GM12891 (cell line): ENCODE measurements around the gene DTX3L.

Experiments
- DNase-seq: peaks from one replicate; pipeline ENCODE4 v3.0.0; 2011; ENCODE audit warnings: low spot score; ENCODE audit not compliant: insufficient read length
- FAIRE-seq: peaks from 2 replicates; lab custom pipeline; 2011; peaks lifted over from hg19 to GRCh38; lab: Jason Lieb, UNC
- PAX5 ChIP-seq: IDR thresholded peaks from 2 replicates; pipeline ENCODE4 v1.6.1; 2011; ENCODE audit warnings: low read length, moderate library complexity, mild to moderate bottlenecking; ENCODE audit not compliant: insufficient read depth, severe bottlenecking
- POLR2A ChIP-seq: IDR thresholded peaks from 2 replicates; pipeline ENCODE4 v1.6.1; 2011; ENCODE audit warnings: low read depth, low read length, control low read depth
- POLR2AphosphoS5 ChIP-seq: IDR thresholded peaks from 2 replicates; pipeline ENCODE4 v1.6.1; 2011; ENCODE audit warnings: low read depth, low read length, control low read depth
- POU2F2 ChIP-seq: IDR thresholded peaks from 2 replicates; pipeline ENCODE4 v1.6.1; 2011; ENCODE audit warnings: low read depth, mild to moderate bottlenecking, control low read depth, low read length, moderate library complexity
- SPI1 ChIP-seq: IDR thresholded peaks from 2 replicates; pipeline ENCODE4 v1.6.1; 2011; ENCODE audit warnings: low read depth, low read length, control low read depth
- TAF1 ChIP-seq: IDR thresholded peaks from 2 replicates; pipeline ENCODE4 v1.6.1; 2011; ENCODE audit warnings: low read depth, low read length, control low read depth

Gene DTX3L

DNA sequence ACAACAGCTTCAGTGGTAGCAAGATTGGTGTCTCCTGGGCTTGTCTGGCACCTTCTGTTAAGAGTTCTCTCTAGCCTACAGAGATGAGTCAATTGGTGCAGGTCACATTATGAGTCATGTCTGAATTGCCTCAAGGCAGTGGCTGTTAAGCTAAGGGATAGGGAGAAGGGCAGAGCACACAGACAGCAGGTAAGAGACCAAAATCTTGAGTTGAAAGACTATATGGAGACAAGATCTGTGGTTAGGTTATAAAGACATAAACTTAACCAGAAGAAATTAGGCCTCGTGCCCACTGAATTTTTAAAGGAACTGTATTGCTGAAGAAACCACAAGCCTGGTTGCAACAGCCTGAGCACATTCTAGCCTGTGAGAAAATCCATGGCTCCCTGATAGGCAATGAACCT lies 30.2 kb upstream of the DTX3L start:
- no peak for TF ChIP-seq SPI1
- TF ChIP-seq TAF1 = no peak
- TF ChIP-seq POLR2AphosphoS5 = no peak
- peak; percentile 53 for DNase-seq
- peak; percentile 95 for FAIRE-seq

DNA sequence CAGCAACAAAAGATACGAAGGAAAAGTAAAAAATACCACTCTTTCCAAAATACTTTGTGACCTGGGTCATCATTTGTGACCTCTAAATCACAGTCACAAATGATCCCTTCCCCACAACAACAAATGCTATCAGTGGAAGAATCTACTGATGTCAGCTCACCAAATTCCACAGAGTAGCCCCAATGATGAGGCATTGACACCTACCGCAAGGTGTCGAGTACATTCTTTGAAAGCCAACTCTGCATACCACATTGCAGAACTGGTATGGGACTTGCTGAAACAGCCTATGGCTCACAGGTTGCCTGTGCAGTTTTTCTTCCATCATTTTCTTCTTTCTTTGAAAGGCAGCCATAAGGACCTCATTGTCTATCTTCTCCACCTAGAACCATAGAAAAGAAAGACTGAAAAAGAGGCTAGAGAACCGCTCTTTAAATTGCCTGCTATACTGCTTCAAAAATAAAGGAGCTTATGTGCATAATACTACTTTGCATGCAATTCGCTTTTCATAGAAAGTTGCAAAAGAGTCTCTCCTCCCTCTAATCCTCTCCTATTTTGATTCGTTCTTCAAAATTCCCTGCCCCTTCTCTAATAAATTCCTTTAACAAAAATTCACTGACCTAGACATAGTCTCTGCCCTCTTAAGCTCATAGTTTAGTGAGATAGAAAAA lies 28.0 kb upstream of the DTX3L start:
- TF ChIP-seq POU2F2 (no peak), PAX5 (no peak), TAF1 (no peak), SPI1 (no peak), POLR2A (no peak), POLR2AphosphoS5 (no peak)
- DNase-seq = no peak
- no peak for FAIRE-seq

DNA sequence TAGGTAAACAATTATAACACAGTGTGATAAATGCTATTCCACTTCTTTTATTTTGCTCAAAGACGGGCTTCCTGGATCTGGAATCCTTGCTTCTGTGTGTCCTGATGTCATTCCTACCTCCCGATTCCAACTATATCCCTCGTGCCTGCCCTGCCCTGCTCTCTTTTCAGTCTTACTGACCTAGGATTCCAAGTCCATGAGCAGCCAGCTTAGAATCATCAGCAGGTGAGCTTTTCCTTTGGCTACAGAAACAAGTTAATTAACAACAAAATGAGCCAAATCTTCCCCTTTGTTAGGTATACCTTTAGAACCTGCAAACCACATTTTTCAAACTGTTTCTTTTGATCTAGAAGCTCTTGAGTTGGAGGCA lies 27.5 kb upstream of the DTX3L start:
- no peak for DNase-seq
- no peak for FAIRE-seq
- TF ChIP-seq POLR2AphosphoS5 = no peak
- no peak for TF ChIP-seq TAF1
- TF ChIP-seq POLR2A = no peak
- TF ChIP-seq SPI1 = no peak
- TF ChIP-seq POU2F2 = no peak
- no peak for TF ChIP-seq PAX5

DNA sequence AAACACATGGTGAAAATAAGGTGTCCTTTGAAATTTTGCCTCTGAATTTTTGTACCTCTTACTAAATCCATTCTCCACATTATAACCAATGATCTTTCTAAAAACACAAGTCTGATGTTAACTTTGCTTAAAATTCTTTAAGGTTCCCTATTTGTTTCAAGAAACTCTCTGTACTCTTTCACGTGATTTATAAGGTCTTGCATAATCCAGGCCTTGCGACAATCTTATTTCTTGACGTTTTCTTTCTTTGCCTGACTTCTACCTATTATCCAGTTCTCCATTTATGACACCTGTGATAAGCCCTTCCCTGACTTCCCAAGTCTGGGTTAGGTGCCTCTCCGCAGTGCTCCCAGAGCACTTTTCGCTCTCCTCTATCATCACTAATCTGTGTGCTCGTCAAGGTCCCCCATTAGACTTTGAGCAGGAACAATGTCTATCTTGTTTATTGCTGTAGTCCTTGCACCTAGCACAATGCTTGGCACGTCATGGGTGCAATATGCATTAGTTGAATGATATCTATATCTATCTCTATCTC lies 25.1 kb upstream of the DTX3L start:
- DNase-seq = no peak
- no peak for FAIRE-seq
- no peak for TF ChIP-seq POLR2AphosphoS5
- no peak for TF ChIP-seq TAF1
- TF ChIP-seq POLR2A = no peak
- no peak for TF ChIP-seq SPI1
- no peak for TF ChIP-seq PAX5
- TF ChIP-seq POU2F2 = no peak

DNA sequence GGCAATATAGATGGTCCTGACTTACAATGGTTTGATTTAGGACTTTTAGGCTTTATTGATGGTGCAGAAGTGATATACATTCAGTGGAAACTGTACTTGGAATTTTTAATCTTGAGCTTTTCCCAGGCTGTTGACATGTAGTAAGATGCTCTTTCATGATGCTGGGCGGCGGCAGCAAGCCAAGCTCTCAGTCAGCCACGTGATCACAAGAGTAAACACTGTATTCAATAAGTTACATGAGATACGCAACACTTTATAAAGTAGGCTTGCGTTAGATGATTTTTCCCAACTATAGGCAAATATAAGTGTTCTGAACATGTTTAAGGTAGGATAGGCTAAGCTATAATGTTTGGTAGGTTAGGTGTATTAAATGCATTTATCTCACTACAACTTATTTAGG lies 18.0 kb upstream of the DTX3L start:
- FAIRE-seq = no peak
- no peak for TF ChIP-seq PAX5
- TF ChIP-seq SPI1 = no peak
- TF ChIP-seq POU2F2 = no peak
- TF ChIP-seq TAF1 = no peak
- TF ChIP-seq POLR2A = no peak
- TF ChIP-seq POLR2AphosphoS5 = no peak

DNA sequence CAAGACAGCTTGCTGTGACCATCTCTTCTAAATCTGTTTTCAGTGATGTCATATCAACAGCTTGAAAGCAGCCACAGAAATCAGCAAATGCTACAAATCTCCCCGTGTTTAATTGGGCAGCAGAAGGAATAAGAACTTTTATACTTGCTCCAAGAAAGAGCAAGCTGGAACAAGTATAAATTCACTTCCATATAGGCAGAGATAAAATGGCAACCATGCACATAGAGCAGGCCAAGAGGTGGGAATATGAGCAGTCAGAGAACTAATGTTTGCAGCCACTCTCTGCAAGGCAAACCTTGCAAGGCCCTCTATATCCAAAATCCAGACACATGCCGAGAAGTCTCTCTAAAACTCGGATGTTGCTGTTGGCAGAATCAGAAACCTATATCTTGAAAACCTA lies 16.1 kb upstream of the DTX3L start:
- DNase-seq (no peak), FAIRE-seq (no peak)
- no peak for TF ChIP-seq PAX5
- no peak for TF ChIP-seq POLR2AphosphoS5
- no peak for TF ChIP-seq POU2F2
- TF ChIP-seq SPI1 = no peak
- TF ChIP-seq POLR2A = no peak
- TF ChIP-seq TAF1 = no peak

More for the DNA sequence above, 18.0 kb upstream of the DTX3L start:
- DNase-seq = no peak

DNA sequence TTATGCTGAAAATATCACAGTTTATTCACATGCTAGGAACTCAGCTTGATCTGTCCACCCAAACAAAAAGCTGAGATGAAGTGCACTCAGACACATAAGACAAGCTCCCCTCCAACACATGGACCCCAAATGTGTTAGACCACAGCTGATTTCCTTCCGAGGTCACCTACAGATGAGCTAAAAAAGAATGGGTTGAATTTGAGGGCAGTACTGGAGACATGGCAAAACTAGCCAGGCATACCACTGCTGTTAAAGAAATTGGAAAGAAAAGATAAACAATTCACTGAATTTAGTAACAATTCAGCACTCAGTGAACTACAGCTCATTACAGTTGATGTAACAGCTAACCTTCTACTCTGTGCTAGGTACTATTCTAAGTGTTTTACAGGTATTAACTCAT lies 15.5 kb upstream of the DTX3L start:
- no peak for FAIRE-seq
- DNase-seq = no peak
- TF ChIP-seq SPI1 (no peak), POLR2AphosphoS5 (no peak), TAF1 (no peak), POU2F2 (no peak), POLR2A (no peak), PAX5 (no peak)

DNA sequence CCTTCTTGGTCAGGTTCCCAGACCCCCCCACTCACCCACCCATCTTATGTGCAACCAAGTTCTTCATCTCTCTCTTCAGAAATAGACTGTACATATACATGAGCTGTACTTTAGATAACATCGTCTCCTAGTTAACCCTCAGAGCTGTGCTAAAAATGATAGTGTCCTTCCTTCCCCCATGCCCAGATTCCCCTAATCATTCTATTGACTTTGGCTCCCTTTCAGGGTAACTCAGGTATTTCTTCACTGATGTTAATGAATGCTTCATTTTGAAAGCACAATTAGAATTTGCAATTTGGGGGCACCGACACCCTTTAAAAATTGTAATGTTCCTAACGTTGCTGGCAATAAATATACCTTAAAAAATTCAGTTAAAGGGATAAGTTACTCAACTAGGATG lies 11.0 kb upstream of the DTX3L start:
- TF ChIP-seq POU2F2 (no peak), TAF1 (no peak), POLR2A (no peak)
- DNase-seq (no peak), FAIRE-seq (no peak)

DNA sequence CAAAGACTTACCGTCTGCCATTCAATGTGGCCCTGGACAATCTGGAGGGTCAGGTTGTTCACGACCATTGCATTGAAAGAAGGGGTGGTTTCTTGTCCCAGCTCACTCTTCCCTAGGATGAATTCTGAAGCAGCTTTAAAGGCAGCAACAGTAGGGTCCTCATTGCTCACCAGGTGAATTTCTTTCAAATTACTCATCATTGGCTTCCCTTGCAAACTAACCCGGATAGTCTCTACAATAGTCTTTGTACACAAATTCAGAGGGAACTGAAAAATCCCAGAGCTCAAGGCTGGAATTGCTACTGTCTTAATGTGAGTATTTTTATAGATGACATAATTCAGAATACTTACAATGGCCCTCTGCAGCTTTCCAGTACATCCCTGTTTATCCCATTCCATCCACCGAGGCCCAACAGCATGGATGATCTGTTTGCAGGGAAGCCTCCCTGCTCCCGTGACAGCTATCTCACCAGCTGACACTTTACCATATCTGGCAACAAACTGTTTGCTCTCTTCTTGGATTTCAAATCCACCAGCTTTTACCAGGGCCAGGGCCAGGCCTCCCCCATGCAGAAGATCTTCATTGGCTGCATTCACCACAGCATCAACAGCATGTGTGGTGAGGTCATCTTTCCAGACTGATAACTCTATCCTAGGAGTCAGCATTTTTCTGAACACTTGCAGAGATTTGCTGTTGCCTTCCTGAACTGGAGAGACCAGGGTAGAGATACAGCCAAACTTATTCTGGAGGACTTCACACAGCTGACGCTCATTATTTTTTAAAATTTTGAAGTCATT lies 8.7 kb upstream of the DTX3L start:
- TF ChIP-seq PAX5 (no peak), POLR2A (no peak), POU2F2 (no peak), POLR2AphosphoS5 (no peak), SPI1 (no peak), TAF1 (no peak)
- DNase-seq = no peak
- FAIRE-seq = no peak
